CD4-positive, alpha-beta memory T cell (primary cell): ENCODE measurements around the gene LAMB1. TPM values are rescaled to one million over a fixed set of nuclear protein-coding genes. Genes with fewer than 3 reads are reported as not detected.

Experiments
- CTCF ChIA-PET: fragments of 350-600 bp; sonication (Branson Sonifier 250); formaldehyde crosslinking; loops from one replicate; lab custom pipeline; 2021; ENCODE audit warnings: inconsistent platforms; ENCODE audit not compliant: partially characterized antibody; lab: Charles Lee
- POLR2A ChIA-PET: fragments of 350-600 bp; sonication (Branson Sonifier 250); formaldehyde crosslinking; loops from one replicate; lab custom pipeline; 2021; ENCODE audit not compliant: partially characterized antibody; lab: Charles Lee
- DNase-seq, 5 donors: peaks; one replicate each; pipeline versions ENCODE4 v3.0.0 to v3.0.0-alpha.2; 2020 to 2022; ENCODE audit warnings: mixed read lengths in 1 of 5
- H3K27ac ChIP-seq: one replicate; pipeline ENCODE4 v1.7.0; 2013; ENCODE audit warnings: low read depth, low read length
- H3K27me3 ChIP-seq: 2 replicates; pipeline ENCODE4 v1.7.0; 2013; ENCODE audit warnings: mild to moderate bottlenecking, low read length, moderate library complexity; ENCODE audit not compliant: insufficient read depth
- H3K36me3 ChIP-seq: 2 replicates; pipeline ENCODE4 v1.7.0; 2013; ENCODE audit warnings: mild to moderate bottlenecking, low read length, moderate library complexity; ENCODE audit not compliant: insufficient read depth
- H3K4me1 ChIP-seq: 2 replicates; pipeline ENCODE4 v1.7.0; 2013; ENCODE audit warnings: mild to moderate bottlenecking, low read length, moderate library complexity; ENCODE audit not compliant: insufficient read depth
- H3K4me3 ChIP-seq, 2 donors: one replicate each; pipeline ENCODE4 v1.7.0; 2013; ENCODE audit warnings: low read length in 2 of 2, mild to moderate bottlenecking in 1 of 2
- H3K9me3 ChIP-seq, 2 donors: one replicate each; pipeline ENCODE4 v1.7.0; 2013; ENCODE audit warnings: low read length in 2 of 2, control low read depth in 1 of 2; ENCODE audit not compliant: control insufficient read depth in 1 of 2
- H3K27ac Mint-ChIP-seq, 7 donors: one replicate each; pipeline ENCODE4 v1.8.0; 2020 to 2021; ENCODE audit warnings: mixed read lengths in 7 of 7, mild to moderate bottlenecking in 6 of 7, inconsistent platforms in 3 of 7, moderate library complexity in 3 of 7
- H3K27me3 Mint-ChIP-seq, 2 donors: one replicate each; pipeline ENCODE4 v1.8.0; 2020 to 2021; ENCODE audit warnings: mixed read lengths in 2 of 2
- H3K36me3 Mint-ChIP-seq, 2 donors: one replicate each; pipeline ENCODE4 v1.8.0; 2020 to 2021; ENCODE audit warnings: mixed read lengths in 2 of 2, inconsistent platforms in 1 of 2, mild to moderate bottlenecking in 1 of 2
- H3K4me1 Mint-ChIP-seq, 4 donors: one replicate each; pipeline ENCODE4 v1.8.0; 2020 to 2021; ENCODE audit warnings: mixed read lengths in 4 of 4, mild to moderate bottlenecking in 1 of 4
- H3K4me3 Mint-ChIP-seq, 8 donors: one replicate each; pipeline ENCODE4 v1.8.0; 2020 to 2021; ENCODE audit warnings: mixed read lengths in 8 of 8, mild to moderate bottlenecking in 7 of 8, moderate library complexity in 6 of 8, inconsistent platforms in 3 of 8
- H3K9me3 Mint-ChIP-seq, 8 donors: one replicate each; pipeline ENCODE4 v1.8.0; 2020 to 2021; ENCODE audit warnings: mixed read lengths in 8 of 8, mild to moderate bottlenecking in 5 of 8, inconsistent platforms in 3 of 8, moderate library complexity in 1 of 8
- intact Hi-C: fragments of 100-400 bp; cut with micrococcal nuclease; formaldehyde crosslinking; loops from one replicate; pipeline ENCODE4 v1.15.1; 2023
- polyA plus RNA-seq, 2 donors: library from polyadenylated mRNA; unstranded; fragments of 300-500 nt; fragmentation: Illumina TruSeq; gene quantifications; one replicate each; pipeline ENCODE4 v1.2.3, GENCODE V29; 2021
- total RNA-seq, 2 experiments: library from RNA; stranded (reverse); gene quantifications; one replicate each; pipeline ENCODE4 v1.2.3, GENCODE V29; 2021

The LAMB1 gene
- total and polyA plus RNA-seq, 4 experiments from 2014 or later = 0.95 TPM; not detected in 3

GRCh38 chr7:107936312-107936711 is 66.6 kb downstream of the LAMB1 start:
- CTCF ChIA-PET = no interaction called here

DNA sequence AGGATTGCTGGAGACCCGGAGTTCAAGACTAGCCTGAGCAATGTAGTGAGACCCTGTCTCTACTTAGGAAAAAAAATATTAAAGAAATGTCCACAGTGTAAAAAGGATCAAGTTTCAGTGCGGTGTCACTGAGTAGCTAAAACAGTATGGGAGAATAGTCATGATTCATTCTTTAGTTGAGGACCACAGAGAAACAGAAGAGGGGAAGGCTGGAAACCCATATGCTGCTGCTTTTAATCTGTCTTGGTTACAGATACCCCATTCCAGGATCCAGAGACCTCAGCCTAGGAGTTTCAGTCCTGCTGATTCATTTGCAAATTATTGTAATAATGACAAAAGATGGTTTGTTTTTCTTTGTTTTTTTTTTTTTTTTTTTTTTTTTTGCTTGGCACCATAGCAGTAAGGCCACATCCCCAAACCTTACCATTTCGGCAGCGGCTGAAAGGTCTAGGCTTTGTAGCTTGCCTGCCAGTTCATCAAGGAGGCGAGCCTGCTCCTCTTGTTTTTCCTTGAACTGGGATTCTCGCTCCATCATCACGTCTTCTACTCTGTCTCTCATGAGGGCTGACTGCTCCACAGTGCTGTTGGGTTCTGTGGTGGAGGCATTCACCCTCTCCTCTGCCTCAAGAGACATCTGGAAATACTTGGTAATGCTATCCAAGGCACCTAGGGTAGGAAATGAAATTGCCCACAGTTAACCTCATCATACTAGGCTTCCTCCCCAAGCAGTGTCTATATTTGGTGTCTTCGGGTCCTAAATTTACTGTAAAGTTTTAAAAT is 67.8 kb downstream of the LAMB1 start:
- no peak overlapping the region for H3K4me3 ChIP-seq
- POLR2A ChIA-PET = no interaction called here
- H3K27me3 Mint-ChIP-seq = no peaks in the 10 kb centered on the region
- H3K9me3 ChIP-seq = no peaks in the 10 kb centered on the region
- no peak for DNase-seq
- H3K4me3 Mint-ChIP-seq = no peak overlapping the region
- H3K27ac ChIP-seq = no peak overlapping the region
- intact Hi-C loops = no loop called here
- no peaks in the 10 kb centered on the region for H3K36me3 ChIP-seq
- H3K9me3 Mint-ChIP-seq = no peaks in the 10 kb centered on the region
- no peaks in the 10 kb centered on the region for H3K27me3 ChIP-seq
- H3K36me3 Mint-ChIP-seq = peaks cover 11 to 16% of the 10 kb centered on the region in 2 donors
- peaks cover 3 to 6% (median 5%) of the 10 kb centered on the region in 4 donors for H3K4me1 Mint-ChIP-seq
- H3K4me1 ChIP-seq = no peaks in the 10 kb centered on the region
- H3K27ac Mint-ChIP-seq = no peak overlapping the region
- CTCF ChIA-PET = no interaction called here

More at GRCh38 chr7:107936312-107936711, 66.6 kb downstream of the LAMB1 start:
- Mint-ChIP-seq H3K27me3 (no peaks in the 10 kb centered on the region), H3K27ac (peak overlapping the region in 1 of 7 donors; percentile 55), H3K4me3 (no peak overlapping the region), H3K9me3 (no peaks in the 10 kb centered on the region), H3K4me1 (peaks cover 3 to 6% (median 5%) of the 10 kb centered on the region in 4 donors), H3K36me3 (peaks cover 16 to 18% of the 10 kb centered on the region in 2 donors)
- H3K4me1 ChIP-seq = no peaks in the 10 kb centered on the region
- intact Hi-C loops = no loop called here
- no peaks in the 10 kb centered on the region for H3K36me3 ChIP-seq
- DNase-seq = no peak
- no peaks in the 10 kb centered on the region for H3K27me3 ChIP-seq
- POLR2A ChIA-PET = no interaction called here
- no peak overlapping the region for H3K27ac ChIP-seq
- no peaks in the 10 kb centered on the region for H3K9me3 ChIP-seq
- H3K4me3 ChIP-seq = no peak overlapping the region

DNA sequence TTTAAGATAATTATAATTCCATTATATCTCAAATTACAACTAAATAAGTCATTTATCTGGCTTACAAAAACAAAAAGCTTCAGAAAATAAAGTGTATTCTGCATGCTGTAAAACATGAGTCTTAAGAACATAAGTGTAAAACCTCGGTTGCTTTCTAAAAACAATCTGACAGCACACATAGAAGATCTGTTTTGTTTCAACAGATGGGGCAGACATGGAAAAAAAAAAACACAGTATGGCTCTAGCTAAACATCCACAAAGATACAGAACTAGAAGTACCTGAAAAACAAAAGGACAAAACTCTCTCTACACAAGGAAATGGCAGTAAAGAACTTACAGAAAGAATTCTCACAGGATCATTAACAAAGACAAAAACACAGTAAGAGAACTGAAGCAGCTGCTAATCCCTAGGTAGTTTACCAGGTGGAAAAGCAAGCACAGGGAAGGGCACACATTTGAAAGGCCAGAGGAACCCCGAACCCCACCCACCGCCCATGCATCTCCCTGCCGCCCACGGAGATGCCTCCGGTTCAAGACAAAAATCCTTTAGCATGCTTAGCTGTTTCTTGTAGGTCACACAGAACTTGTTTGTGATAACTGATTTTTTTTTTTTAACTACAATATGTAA is 69.5 kb downstream of the LAMB1 start:
- no peaks in the 10 kb centered on the region for H3K27me3 Mint-ChIP-seq
- H3K4me3 Mint-ChIP-seq = no peak overlapping the region
- peaks cover 3 to 12% (median 6%) of the 10 kb centered on the region in 4 donors for H3K4me1 Mint-ChIP-seq
- H3K36me3 Mint-ChIP-seq = peaks cover 20 to 23% of the 10 kb centered on the region in 2 donors
- no peak for DNase-seq
- ChIA-PET CTCF (interaction anchor here (1.1 to 1.6 kb wide), 2 partner anchors 8 to 54 kb away, joined by 3 to 5 read pairs; no protein-coding TSS in a partner anchor), POLR2A (no interaction called here)
- no peaks in the 10 kb centered on the region for H3K36me3 ChIP-seq
- H3K27me3 ChIP-seq = no peaks in the 10 kb centered on the region
- no peaks in the 10 kb centered on the region for H3K4me1 ChIP-seq
- H3K27ac ChIP-seq = no peak overlapping the region
- H3K4me3 ChIP-seq = no peak overlapping the region
- intact Hi-C loops = no loop called here
- peak overlapping the region in 3 of 7 donors; percentile 12 to 92 (median 19) for H3K27ac Mint-ChIP-seq
- H3K9me3 ChIP-seq = no peaks in the 10 kb centered on the region
- no peaks in the 10 kb centered on the region for H3K9me3 Mint-ChIP-seq

- no peaks in the 10 kb centered on the region for H3K4me1 ChIP-seq
- Mint-ChIP-seq H3K9me3 (no peaks in the 10 kb centered on the region), H3K4me3 (no peak overlapping the region), H3K4me1 (peaks cover 3 to 12% (median 6%) of the 10 kb centered on the region in 4 donors), H3K27me3 (no peaks in the 10 kb centered on the region), H3K36me3 (peaks cover 22 to 23% of the 10 kb centered on the region in 2 donors), H3K27ac (peak overlapping the region in 1 of 7 donors; percentile 64)
- ChIA-PET CTCF (interaction anchor here (1.6 kb wide), 1 partner anchor 7 kb away, joined by 5 read pairs; no protein-coding TSS in a partner anchor), POLR2A (no interaction called here)
- H3K27me3 ChIP-seq = no peaks in the 10 kb centered on the region
- H3K27ac ChIP-seq = no peak overlapping the region
- no peak overlapping the region for H3K4me3 ChIP-seq
- H3K36me3 ChIP-seq = no peaks in the 10 kb centered on the region
- intact Hi-C loops = no loop called here
- no peak for DNase-seq
- H3K9me3 ChIP-seq = no peaks in the 10 kb centered on the region
Observed at GRCh38 chr7:107932805-107933204, 70.2 kb downstream of the LAMB1 start.

- no peak overlapping the region for H3K27ac ChIP-seq
- H3K9me3 ChIP-seq = no peaks in the 10 kb centered on the region
- Mint-ChIP-seq H3K27ac (peak overlapping the region in 2 of 7 donors; percentile 11 to 48), H3K4me3 (no peak overlapping the region), H3K9me3 (no peaks in the 10 kb centered on the region), H3K4me1 (peaks cover 3 to 12% (median 6%) of the 10 kb centered on the region in 4 donors), H3K27me3 (no peaks in the 10 kb centered on the region), H3K36me3 (peaks cover 22 to 27% of the 10 kb centered on the region in 2 donors)
- no peak overlapping the region for H3K4me3 ChIP-seq
- no peaks in the 10 kb centered on the region for H3K36me3 ChIP-seq
- DNase-seq = no peak
- H3K27me3 ChIP-seq = no peaks in the 10 kb centered on the region
- H3K4me1 ChIP-seq = no peaks in the 10 kb centered on the region
- ChIA-PET POLR2A (no interaction called here), CTCF (no interaction called here)
- intact Hi-C loops = no loop called here
Observed at GRCh38 chr7:107931740-107932515, 71.0 kb downstream of the LAMB1 start.

DNA sequence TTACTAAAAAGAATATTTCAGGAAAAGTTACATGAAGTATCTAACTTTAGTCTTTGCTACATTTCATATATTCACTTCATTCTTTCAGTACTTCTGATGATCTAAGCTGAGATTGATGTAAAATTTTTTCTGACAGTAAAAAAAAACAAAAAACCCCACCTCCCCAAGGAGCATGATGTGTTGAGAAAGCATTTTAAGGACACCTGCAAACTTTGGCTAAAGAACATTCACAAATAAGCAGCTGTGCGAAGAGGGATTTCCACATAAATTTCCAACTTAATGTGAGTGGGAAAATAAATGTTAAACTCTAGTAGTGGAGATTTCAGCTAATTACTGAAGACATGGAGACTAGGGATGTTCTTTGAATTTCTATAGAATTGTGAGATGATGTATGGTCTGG is 76.5 kb downstream of the LAMB1 start:
- Histone ChIP-seq H3K4me3 (no peak overlapping the region), H3K9me3 (no peaks in the 10 kb centered on the region), H3K36me3 (no peaks in the 10 kb centered on the region), H3K27ac (no peak overlapping the region), H3K4me1 (peaks cover 25% of the 10 kb centered on the region), H3K27me3 (no peaks in the 10 kb centered on the region)
- peaks cover 26 to 51% (median 37%) of the 10 kb centered on the region in 4 donors for H3K4me1 Mint-ChIP-seq
- H3K36me3 Mint-ChIP-seq = peaks cover 36 to 56% of the 10 kb centered on the region in 2 donors
- ChIA-PET CTCF (no interaction called here), POLR2A (no interaction called here)
- intact Hi-C loops = loop anchor here (10.0 kb wide), 1 partner anchor 218 kb away; no protein-coding TSS in a partner anchor
- no peak for DNase-seq
- H3K27me3 Mint-ChIP-seq = no peaks in the 10 kb centered on the region
- no peaks in the 10 kb centered on the region for H3K9me3 Mint-ChIP-seq
- H3K4me3 Mint-ChIP-seq = no peak overlapping the region
- peak overlapping the region in 1 of 7 donors; percentile 30 for H3K27ac Mint-ChIP-seq
